ENCODE data around the gene NF1.
A peak's percentile ranks its signal among the peaks of the same experiment; 100 is the strongest.

The NF1 gene

GRCh38 chr17:31405890-31406371, 311.2 kb downstream of the NF1 start:
- DNase-seq (ENCODE audit: low spot score) = no peak

- no peak for DNase-seq (ENCODE audit: low spot score)
Measured at GRCh38 chr17:31408586-31408985, 313.8 kb downstream of the NF1 start.

GRCh38 chr17:31411707-31412285, 317.0 kb downstream of the NF1 start:
- no peak for DNase-seq (ENCODE audit: low spot score)

GRCh38 chr17:31412511-31412910, 317.7 kb downstream of the NF1 start:
- DNase-seq (ENCODE audit: low spot score) = no peak

- DNase-seq (ENCODE audit: low spot score) = no peak
Measured at GRCh38 chr17:31413081-31413799, 318.5 kb downstream of the NF1 start.

GRCh38 chr17:31413874-31414549, 319.2 kb downstream of the NF1 start:
- DNase-seq (ENCODE audit: low spot score) = peak; percentile 78

- no peak for DNase-seq (ENCODE audit: low spot score)
Measured at GRCh38 chr17:31414550-31414918, 319.8 kb downstream of the NF1 start.

- no peak for DNase-seq (ENCODE audit: low spot score)
Measured at GRCh38 chr17:31415004-31415454, 320.3 kb downstream of the NF1 start.

- no peak for DNase-seq (ENCODE audit: low spot score)
Measured at GRCh38 chr17:31415640-31416502, 321.1 kb downstream of the NF1 start.

- no peak for DNase-seq (ENCODE audit: low spot score)
Measured at GRCh38 chr17:31416503-31416923, 321.7 kb downstream of the NF1 start.

- no peak for DNase-seq (ENCODE audit: low spot score)
Measured at GRCh38 chr17:31417051-31417792, 322.4 kb downstream of the NF1 start.

GRCh38 chr17:31418773-31419350, 324.1 kb downstream of the NF1 start:
- DNase-seq (ENCODE audit: low spot score) = no peak

- DNase-seq (ENCODE audit: low spot score) = no peak
Measured at GRCh38 chr17:31422443-31422842, 327.7 kb downstream of the NF1 start.

- no peak for DNase-seq (ENCODE audit: low spot score)
Measured at GRCh38 chr17:31424944-31425281, 330.1 kb downstream of the NF1 start.

- DNase-seq (ENCODE audit: low spot score) = no peak
Measured at GRCh38 chr17:31425282-31426040, 330.7 kb downstream of the NF1 start.

Measured in AG20443 (cell line).